Kidney (tissue), 14 donors: ENCODE data around the gene SLX4IP. TPM values are rescaled to one million over a fixed set of nuclear protein-coding genes. Genes with fewer than 3 reads are reported as not detected.
"Not testable (repeated sequence)": the region's sequence is repeated elsewhere in the genome, so short reads cannot be mapped to it uniquely, and the experiment has no call there.

Experiments used
- DNase-seq, 5 donors: peaks; one replicate each; pipeline ENCODE4 v3.0.0-alpha.2; 2013 to 2020
- FAIRE-seq: peaks from 2 replicates; lab custom pipeline; 2012; peaks lifted over from hg19 to GRCh38; lab: Jason Lieb, UNC
- H3K27ac ChIP-seq, 2 donors: one replicate each; pipeline ENCODE4 v1.7.0; 2013; ENCODE audit warnings: low read depth in 2 of 2, low read length in 2 of 2, inconsistent platforms in 1 of 2
- H3K27me3 ChIP-seq: one replicate; pipeline ENCODE4 v1.7.1; 2013; ENCODE audit warnings: low read length, inconsistent platforms; ENCODE audit not compliant: control insufficient read depth, insufficient read depth
- H3K36me3 ChIP-seq, 3 donors: one replicate each; pipeline versions ENCODE4 v1.7.0 to v1.7.1; 2013; ENCODE audit warnings: low read length in 3 of 3, control low read depth in 1 of 3, inconsistent platforms in 1 of 3; ENCODE audit not compliant: insufficient read depth in 3 of 3, control insufficient read depth in 2 of 3
- H3K4me1 ChIP-seq, 3 donors: one replicate each; pipeline versions ENCODE4 v1.7.0 to v1.7.1; 2013; ENCODE audit warnings: low read length in 3 of 3, inconsistent platforms in 1 of 3, low read depth in 1 of 3; ENCODE audit not compliant: control insufficient read depth in 2 of 3, insufficient read depth in 2 of 3
- H3K4me3 ChIP-seq, 3 donors: one replicate each; pipeline versions ENCODE4 v1.7.0 to v1.8.1; 2013; ENCODE audit warnings: low read length in 3 of 3, control low read depth in 1 of 3, inconsistent platforms in 1 of 3
- H3K9ac ChIP-seq, 3 donors: one replicate each; pipeline versions ENCODE4 v1.7.0 to v1.7.1; 2013; ENCODE audit warnings: low read length in 3 of 3, control low read depth in 1 of 3, inconsistent platforms in 1 of 3
- H3K9me3 ChIP-seq, 3 donors: one replicate each; pipeline versions ENCODE4 v1.7.0 to v1.7.1; 2013; ENCODE audit warnings: low read length in 3 of 3, control low read depth in 1 of 3, inconsistent platforms in 1 of 3; ENCODE audit not compliant: control insufficient read depth in 2 of 3, insufficient read depth in 1 of 3
- intact Hi-C: fragments of 100-400 bp; cut with DNase I; formaldehyde crosslinking; loops from one replicate; pipeline ENCODE4 v1.11.1; 2022
- polyA plus RNA-seq: library from polyadenylated mRNA; stranded (reverse); fragments of 350-450 nt; fragmentation: Illumina TruSeq; extraction: RNeasy Lipid Tissue Mini Kit (QIAGEN cat#74804); gene quantifications from one replicate; pipeline ENCODE4 v1.2.3, GENCODE V29; 2014; ENCODE audit warnings: low read depth, low replicate concordance; ENCODE audit not compliant: insufficient read depth
- total RNA-seq: library from RNA; stranded (reverse); fragmentation: NEBNext Ultra II Directional; extraction: Animal tissue kit (Norgen Biotek cat#: 25700); gene quantifications from one replicate; pipeline ENCODE4 v1.2.1, GENCODE V29; 2021
- TF ChIP-seq, protein P1 (sequence below): IDR thresholded peaks from 3 replicates; pipeline ENCODE4 v1.5.1; 2012; ENCODE audit warnings: mild to moderate bottlenecking, moderate library complexity, borderline replicate concordance; ENCODE audit not compliant: insufficient read depth; ENCODE audit errors: extremely low read depth
- donor health status: control.
- donor health status: control.
- donor health status: control.
- donor health status: control.
- donor health status: control.
- donor health status: DM: yes; HTN: yes; CAD: no.
- donor health status: Normal renal cell carcinoma (clear cell type).

The SLX4IP gene
- total and polyA plus RNA-seq, 2 donors from 2014 or later: 2.6 to 7.6 TPM

DNA sequence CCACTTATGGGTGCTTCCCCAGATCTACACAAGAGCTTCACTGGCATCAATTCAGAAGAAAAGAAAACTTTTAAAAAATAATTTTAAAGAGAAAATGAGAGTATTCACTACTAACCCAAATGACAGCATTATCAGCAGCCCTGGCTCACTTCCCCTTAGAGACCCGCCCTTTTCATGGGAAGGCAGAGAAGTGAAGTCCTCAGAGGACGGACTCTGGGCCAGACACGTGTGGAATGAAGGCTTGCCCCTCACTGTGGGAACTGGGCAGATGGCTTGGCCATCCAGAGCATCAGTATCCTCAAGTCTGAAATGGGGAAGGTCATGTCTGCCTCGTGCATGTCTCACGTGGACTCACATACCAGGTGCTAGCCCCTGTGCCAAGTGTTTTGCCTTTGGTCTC lies 175.1 kb downstream of the SLX4IP start:
- FAIRE-seq (no peak), DNase-seq (peak in 1 of 5 donors; percentile 67)
- intact Hi-C loops: no loop called here
- H3K36me3 ChIP-seq: peaks cover 0 to 2% (median 0%) of the 10 kb centered on the region in 3 donors
- H3K9ac ChIP-seq: no peak overlapping the region
- no peak overlapping the region for H3K4me3 ChIP-seq
- no peaks in the 10 kb centered on the region for H3K27me3 ChIP-seq
- no peaks in the 10 kb centered on the region for H3K4me1 ChIP-seq
- TF ChIP-seq, protein P1, sequence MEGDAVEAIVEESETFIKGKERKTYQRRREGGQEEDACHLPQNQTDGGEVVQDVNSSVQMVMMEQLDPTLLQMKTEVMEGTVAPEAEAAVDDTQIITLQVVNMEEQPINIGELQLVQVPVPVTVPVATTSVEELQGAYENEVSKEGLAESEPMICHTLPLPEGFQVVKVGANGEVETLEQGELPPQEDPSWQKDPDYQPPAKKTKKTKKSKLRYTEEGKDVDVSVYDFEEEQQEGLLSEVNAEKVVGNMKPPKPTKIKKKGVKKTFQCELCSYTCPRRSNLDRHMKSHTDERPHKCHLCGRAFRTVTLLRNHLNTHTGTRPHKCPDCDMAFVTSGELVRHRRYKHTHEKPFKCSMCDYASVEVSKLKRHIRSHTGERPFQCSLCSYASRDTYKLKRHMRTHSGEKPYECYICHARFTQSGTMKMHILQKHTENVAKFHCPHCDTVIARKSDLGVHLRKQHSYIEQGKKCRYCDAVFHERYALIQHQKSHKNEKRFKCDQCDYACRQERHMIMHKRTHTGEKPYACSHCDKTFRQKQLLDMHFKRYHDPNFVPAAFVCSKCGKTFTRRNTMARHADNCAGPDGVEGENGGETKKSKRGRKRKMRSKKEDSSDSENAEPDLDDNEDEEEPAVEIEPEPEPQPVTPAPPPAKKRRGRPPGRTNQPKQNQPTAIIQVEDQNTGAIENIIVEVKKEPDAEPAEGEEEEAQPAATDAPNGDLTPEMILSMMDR: no peak
- H3K27ac ChIP-seq: no peak overlapping the region
- no peaks in the 10 kb centered on the region for H3K9me3 ChIP-seq

DNA sequence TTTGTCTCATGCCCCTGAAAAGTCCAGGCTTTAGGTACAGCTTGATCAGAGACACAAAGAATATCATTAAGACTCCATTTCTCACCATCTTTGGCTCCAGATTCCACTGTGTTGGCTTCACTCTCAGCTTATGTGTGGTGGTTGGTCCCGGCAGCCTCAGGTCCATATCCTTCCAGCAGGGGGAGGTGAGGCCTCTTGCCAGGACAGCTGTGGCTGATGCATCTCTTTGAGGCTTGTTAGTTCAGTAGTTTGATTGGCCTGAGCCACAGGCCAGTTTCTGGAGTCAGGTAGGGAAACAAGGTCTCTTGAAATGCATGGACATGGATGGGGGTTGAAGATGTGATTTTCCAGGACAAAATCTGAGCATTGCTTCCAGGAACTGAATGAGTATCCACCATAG lies 176.3 kb downstream of the SLX4IP start:
- Histone ChIP-seq H3K27ac (no peak overlapping the region), H3K4me1 (no peaks in the 10 kb centered on the region), H3K9me3 (no peaks in the 10 kb centered on the region), H3K4me3 (no peak overlapping the region), H3K27me3 (no peaks in the 10 kb centered on the region), H3K9ac (no peak overlapping the region), H3K36me3 (peaks cover 0 to 2% (median 0%) of the 10 kb centered on the region in 3 donors)
- no peak for FAIRE-seq
- DNase-seq: peak in 4 of 5 donors; percentile 43 to 74 (median 61)
- TF ChIP-seq, protein P1: peak; percentile 32
- intact Hi-C loops: no loop called here

DNA sequence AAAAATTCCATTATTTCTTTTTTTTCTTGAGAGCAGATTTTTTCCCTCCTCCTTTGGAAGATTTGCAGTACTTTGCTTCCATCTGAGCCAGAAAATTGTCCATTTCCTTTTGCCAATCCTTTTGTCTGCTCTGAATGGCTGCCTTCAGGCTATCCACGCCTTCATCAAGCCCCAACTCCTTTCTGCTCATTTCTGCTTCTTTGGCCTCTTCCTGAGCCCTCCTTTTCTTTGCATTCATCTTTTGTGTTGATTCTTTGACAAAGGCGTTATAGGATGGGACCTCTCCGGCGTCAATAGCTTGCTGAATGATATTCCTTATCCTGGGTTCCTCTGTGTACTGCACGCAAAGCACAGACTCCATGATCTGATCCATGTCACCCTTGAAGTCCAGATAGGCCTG lies 178.3 kb downstream of the SLX4IP start:
- DNase-seq, FAIRE-seq, H3K4me1 ChIP-seq, intact Hi-C loops, H3K9me3 ChIP-seq, H3K4me3 ChIP-seq, H3K36me3 ChIP-seq, H3K9ac ChIP-seq, H3K27ac ChIP-seq, H3K27me3 ChIP-seq: not testable (repeated sequence)

DNA sequence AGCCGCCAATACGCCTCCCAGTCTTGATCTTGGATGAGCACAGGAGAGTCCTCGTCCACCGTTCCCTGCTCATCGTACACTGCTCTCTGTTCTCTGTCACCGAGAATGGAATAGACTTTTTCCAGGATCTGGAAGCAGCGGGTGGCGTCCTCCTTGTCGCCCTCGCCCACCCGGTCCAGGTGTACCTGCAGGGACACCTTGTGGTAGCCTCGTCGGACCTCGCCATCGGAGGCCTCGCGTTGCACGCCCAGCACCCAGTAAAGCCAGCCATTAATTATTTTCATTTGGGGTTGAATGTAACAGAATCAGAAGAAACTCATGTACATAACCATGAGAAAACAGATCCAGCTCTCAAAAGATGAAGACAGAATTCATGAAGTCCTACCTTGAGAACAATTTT lies 178.8 kb downstream of the SLX4IP start:
- Histone ChIP-seq H3K4me3 (no peak overlapping the region), H3K27ac (no peak overlapping the region), H3K36me3 (peaks cover 0 to 2% (median 0%) of the 10 kb centered on the region in 3 donors), H3K9ac (no peak overlapping the region), H3K4me1 (no peaks in the 10 kb centered on the region), H3K27me3 (no peaks in the 10 kb centered on the region), H3K9me3 (no peaks in the 10 kb centered on the region)
- TF ChIP-seq, protein P1: no peak
- DNase-seq (no peak), FAIRE-seq (no peak)
- intact Hi-C loops: no loop called here
